ENCODE measurements around the gene ORMDL3. TPM values are rescaled to one million over a fixed set of nuclear protein-coding genes. Genes with fewer than 3 reads are reported as not detected.

ORMDL3 gene, protein sequence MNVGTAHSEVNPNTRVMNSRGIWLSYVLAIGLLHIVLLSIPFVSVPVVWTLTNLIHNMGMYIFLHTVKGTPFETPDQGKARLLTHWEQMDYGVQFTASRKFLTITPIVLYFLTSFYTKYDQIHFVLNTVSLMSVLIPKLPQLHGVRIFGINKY
- 46.1 TPM for polyA plus RNA-seq (2013, experiment 1 of 2; ENCODE audit: insufficient read length)
- 47.4 TPM for polyA plus RNA-seq (2013, experiment 2 of 2; ENCODE audit: insufficient read length)

DNA sequence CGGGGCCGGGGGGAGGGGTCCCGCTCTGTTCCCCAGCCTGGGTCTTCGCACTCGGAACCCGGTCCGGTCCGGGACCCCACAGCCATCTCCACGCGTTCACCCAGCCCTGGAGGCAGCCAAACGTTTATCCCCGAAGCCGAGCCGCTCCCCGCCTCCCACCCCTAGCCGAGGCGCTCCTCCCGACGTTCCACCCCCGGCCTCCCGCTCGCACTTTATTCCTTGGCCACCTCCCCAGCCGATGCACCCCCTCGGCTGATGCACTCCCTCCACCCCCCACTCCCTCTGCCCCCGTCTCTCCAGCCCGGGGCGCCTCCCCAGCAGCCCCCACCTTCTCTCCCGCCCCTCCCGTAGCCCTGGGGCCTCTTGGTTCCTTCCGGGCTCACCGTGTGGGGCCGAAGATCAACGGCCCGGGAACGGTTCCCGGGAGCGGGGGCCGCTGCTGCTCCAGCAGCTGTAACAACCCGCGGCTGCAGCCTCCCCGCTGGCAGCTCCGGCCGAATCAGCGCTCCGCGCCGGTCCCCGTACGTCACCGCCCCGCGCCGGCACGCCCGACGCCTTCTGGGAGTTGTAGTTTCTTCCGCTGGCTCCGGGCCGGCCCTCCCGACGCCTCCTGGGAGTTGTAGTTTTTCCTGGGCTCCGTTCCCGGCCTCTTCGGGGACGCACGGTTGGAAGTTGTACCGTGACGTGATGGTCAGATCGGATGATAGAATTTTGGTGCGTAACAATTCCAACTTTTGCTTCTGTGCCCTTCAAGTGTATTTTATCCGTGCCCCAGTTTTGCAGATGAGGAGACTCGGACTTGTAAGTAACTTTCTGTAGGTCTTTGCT, at the start of gene ORMDL3, which contains the start of gene LRRC3C:
TSS of gene ORMDL3 (minus strand) at position 501 of the 828 bp plus-strand sequence. CDS start 3,398 bp downstream, outside the sequence.
TSS of gene LRRC3C (plus strand) at position 632 of the 828 bp plus-strand sequence. CDS start 13,792 bp downstream, outside the sequence.
- DNase-seq = peak; percentile 94

DNA sequence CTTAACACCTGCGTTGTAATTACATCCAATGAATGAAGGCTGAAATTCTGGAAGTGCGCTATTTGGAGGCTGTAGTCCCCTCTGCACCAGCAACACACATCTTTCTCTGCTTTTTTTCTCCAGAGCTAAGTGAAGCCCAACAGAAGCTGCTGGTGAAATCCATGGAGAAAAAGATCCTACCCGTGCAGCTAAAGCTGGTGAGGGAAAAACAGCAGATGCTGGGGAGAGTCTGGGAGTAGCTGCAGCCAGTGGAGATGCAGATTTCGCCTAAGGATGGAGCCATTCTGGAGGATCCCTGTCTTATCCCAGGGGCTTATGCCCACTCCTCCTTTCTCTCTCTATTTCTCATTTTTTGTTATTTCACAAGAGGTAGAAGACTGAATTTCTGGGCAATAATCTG, 48.4 kb upstream of the ORMDL3 start:
- no peak for DNase-seq

DNA sequence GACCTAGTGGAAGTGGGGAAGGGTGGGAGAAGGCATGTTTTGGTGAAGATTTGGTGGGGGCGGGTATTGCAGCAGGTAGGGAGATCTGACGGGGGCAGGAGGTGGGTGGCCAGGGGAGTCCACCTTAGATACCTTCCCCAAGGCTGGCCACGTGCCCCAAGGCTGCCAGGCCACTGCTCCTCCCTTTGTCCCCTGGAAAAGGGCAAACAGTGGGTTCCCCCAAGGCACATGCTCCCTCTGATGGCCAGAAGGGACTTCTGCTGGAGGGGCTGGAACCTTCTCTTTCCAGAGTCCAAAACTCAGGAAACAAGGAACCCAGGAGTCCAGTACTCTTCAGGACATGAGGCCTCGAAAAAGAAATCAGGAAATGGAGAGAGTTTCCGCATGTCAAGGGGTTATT, 47.0 kb upstream of the ORMDL3 start:
- no peak for DNase-seq

DNA sequence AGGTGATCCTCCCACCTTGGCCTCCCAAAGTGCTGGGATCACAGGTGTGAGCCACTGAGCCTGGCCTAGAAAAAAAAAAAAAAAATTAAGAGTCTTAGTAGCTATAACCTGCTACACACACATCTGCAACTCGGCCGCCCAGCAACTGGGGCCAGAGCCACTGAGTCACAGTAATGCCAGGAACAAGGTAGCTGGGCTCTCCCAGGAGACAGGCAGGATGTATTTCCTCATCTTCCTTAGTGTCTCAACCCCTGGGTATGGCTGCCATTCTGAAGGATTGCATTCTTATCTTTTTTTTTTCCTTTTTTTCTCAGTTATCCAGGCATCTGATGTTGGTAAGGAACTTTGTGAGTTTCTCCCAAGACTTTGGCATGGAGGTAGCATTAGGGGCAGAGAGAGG, 46.1 kb upstream of the ORMDL3 start:
- DNase-seq = peak; percentile 21

DNA sequence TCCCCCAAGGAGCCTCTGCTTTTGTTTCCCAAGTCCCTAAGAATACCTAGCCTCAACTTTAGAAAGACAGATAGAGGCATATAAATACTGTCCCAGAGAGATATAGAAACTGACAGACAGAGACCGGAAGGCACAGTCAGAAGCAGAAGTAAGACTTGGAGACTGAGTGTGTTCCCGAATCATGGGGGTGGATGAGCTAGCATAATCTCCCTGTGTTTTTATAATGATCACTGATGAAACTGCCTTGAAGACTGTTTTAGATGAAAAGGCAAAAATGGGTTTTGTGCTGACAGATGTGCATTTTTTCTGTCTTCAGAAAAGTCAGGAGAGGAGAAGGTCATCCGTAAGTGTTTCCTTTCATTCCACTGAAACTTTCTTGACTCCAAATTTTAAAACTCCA, 44.9 kb upstream of the ORMDL3 start:
- DNase-seq = no peak

DNA sequence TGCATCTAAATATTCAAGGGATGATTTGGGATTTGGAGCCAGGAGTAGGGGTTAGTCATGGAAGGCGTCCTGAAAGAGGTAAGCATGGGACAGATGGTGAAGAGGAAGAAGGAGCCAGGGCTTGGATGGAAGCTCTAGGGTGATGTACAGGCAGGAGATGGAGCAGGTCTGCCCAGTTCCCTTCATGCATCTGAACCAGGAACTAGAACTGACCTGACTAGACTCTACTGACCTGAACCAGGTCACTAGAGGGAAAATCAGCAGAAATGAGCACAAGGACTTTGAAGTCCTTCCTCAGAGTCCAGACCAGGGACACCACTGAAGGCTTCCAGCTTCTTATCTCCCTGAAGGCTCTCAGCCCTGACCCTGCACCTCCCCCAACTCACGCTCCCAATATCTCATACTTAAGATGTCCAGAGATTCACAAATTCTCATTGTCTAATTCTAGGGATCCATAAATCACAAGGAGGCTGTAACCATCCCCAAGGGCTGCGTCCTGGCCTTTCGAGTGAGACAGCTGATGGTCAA, 43.7 kb upstream of the ORMDL3 start:
- no peak for DNase-seq

DNA sequence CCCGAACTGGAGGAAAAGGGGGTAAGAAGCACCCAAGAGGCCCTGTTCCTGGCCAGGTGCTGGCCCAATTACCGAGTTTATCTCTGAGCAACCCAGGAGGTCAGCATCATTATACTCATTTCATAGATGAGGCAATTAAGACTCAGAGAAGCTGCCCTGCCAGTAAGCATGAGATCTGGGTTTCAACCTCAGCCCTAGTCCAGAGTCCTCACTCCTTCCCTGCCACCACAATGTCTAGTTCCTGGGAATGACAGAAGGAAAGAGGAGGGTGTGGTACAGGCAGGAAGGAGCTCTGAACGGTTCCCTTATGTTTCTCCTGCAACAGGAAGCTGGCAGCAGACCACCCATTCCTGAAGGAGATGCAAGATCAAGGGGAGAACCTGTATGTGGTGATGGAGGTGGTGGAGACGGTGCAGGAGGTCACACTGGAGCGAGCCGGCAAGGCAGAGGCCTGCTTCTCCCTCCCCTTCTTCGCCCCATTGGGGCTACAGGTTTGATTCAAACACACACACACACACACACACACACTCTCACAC, 42.8 kb upstream of the ORMDL3 start:
- DNase-seq = no peak

DNA sequence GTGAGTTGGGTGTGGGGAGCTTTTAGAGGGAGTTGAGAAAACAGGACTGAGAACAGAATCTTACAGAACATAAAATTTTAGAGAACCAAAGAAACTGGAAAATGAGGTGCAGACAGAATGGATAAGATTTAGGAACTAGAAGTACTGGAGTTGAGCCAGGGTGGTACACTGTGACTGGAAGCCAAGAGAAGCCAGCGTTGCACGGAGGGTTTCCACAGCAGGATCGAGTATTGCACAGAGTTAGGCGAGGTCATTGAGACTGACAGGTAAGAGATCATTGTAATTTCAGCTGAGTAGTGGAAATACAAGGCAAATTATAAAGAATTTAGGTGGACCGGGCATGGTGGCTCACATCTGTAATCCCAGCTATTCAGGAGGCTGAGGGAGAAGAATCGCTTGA, 42.0 kb upstream of the ORMDL3 start:
- no peak for DNase-seq

DNA sequence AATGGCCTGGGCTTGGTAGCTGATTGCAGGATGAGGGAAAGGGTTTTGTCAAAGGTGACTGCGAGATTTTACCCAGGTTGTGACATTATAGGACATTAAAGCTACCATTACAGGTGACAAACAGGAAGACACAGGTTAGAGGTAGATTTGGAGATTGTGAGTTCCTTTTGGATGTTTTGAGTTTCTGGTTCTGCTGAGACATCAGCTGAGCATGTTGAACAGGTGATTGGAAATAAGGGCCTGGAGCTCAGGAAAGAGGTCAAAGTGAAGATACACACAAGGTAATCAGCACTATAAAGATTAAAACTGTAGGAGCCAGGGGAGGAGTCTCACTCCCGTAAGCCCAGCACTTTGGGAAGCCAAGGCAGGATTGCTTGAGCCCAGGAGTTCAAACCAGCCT, 41.4 kb upstream of the ORMDL3 start:
- DNase-seq = no peak

DNA sequence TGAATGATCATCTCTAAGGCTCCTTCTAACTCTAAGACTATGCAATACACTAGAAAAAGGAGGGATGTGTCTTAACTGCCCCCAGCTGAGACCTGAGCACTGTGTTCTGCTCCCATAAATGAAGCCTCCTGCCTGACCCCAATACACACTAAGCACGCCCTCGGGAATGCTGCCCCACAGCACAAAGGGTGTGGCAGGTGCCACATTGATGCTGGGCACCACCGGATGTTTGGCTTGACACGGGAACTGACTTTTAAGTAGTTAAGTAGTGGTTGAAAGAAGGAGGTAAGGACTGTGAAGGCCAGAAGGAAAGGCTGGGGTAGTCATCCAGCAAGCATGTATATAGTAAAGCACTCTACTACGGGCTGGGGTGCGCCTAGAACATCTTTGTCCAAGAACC, 39.4 kb upstream of the ORMDL3 start:
- no peak for DNase-seq

DNA sequence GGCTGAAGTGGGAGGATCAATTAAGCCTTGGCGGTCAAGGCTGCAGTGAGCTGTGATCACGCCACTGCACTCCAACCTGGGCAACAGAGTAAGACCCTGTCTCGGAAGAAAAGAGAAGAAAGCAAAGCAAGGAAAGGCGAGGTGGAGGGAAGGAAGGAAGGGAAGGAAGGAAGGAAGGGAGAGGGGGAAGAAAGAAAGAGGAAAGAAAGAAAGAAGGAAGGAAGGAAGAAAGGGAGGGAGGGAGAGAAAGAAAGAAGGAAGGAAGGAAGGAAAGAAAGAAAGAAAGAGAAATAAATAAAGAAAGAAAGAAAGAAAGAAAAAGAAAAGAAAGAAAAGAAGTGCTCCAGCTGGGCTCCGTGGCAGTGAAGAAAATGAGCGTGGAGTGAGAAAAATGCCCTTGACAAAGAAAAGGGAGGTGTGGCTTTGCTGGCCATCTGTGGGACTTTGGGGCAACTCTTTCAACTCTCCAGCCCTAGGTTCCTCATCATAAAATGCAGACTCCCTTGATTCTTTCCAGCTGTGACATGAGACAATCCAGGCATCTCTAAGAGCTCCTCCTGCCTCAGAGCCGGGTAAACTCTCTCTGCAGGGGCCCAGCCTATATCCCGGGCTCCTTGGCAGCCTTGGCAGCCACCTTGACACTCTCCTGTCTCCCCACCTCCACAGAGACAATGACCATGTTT, 37.8 kb upstream of the ORMDL3 start:
- no peak for DNase-seq

DNA sequence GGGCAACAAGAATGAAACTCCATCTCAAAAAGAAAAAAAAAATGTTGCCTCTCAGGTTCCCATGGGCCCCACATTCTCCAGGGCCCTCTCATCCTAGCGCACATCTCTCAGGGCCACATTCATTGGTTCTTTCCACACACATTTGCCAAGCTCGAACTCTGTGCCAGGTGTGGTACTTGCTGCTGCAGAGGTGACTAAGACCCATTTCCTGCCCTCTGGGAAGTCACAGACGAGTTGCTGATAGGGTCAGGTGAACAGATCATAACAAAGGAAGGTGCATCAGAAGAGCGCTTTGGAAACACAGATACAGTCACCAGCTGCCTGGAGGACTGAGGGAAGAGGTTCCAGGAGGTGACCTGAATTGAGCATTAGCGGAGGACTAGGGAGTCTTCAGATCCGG, 36.4 kb upstream of the ORMDL3 start:
- DNase-seq = no peak

DNA sequence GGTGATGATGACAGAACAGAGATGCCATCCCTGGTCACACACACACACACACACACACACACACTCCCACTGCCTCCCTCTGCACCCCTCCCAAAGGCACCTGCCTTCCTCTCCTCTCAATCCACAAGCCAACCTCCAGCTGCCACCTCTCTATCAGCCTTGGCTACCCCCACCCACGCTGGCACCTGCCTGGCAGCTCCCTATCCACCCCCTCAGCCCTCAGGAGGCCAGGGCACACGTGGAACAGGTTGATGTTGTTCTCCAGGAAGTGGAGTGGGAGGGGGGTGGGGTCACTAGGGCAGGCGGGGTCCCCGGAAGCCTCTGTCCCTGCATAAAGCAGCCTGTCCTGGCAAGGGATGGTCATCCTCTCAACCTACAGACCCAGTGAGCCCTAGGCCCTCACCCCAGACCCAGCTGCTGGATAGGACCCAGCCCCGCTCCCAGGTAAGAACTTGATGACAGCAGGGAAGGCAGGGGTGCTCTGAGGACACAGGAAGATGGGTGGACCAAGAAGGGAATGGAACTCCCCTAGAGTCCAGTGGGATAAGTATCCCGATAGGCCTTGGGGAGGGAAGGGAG, 35.3 kb upstream of the ORMDL3 start, which contains the start of gene GSDMA:
TSS of gene GSDMA (plus strand) at position 363 of the 579 bp plus-strand sequence. CDS start 2,684 bp downstream, outside the sequence.
- DNase-seq = no peak

DNA sequence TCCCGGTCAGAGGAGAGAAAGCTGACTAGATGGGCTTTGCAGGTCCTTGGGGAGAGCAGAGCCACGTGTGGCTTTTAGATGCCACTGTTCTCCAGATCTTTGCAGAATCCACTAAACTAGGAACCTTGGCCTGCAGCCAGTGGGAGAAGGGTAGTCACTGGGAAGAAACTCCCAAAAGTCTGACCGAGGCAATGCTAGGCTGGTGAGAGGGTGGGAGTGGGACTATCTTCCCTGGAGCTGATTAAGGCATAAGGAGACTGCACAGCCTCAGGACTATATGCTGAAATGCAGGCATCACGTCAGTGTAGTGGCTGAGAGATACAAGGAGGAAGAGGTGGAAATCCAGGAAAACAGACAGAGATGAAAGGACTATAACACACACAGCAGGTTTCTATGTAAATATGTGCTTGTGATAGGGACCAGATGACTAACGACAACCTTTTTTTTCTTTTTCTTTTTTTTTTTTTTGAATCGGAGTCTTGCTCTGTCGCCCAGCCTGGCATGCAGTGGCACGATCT, 33.2 kb upstream of the ORMDL3 start:
- DNase-seq = peak; percentile 35

DNA sequence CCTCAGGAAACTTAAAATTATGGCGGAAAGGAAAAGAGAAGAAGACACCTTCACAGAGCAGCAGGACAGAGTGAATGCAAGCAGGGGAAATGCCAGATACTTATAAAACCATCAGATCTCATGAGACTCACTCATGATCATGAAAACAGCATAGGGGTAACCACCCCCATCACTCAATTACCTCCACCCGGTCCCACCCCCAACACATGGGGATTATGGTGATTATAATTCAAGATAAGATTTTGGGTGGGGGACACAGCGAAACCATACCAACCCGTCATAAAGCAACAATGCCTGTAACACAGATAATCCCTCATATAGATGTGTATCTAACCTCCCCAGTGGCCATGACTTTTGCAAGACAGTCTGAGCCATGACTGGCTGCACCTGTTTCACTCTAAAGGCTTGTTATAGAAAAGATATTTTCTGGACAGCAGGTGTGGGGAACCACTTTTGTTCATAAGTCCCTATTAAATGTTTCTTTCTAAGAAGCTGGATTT, 28.4 kb upstream of the ORMDL3 start:
- no peak for DNase-seq

DNA sequence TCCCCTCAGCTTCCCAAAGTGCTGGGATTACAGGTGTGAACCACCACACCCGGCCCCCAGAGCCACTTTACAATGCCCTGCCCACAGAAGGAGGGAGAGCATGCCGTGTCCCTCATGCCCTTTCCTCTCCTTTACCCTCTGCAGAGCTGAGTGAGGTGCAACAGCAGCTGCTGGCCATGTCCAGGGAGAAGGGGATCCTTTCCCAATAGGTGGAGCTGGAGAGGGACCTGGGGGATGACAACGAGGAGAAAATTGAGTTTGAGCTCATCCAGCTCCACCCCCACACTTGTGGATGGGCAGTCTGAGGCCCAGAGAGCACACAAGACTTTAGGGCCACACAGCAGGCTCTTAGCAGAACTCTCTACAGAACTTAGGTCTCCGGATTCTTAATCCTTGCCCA, 27.5 kb upstream of the ORMDL3 start:
- no peak for DNase-seq

DNA sequence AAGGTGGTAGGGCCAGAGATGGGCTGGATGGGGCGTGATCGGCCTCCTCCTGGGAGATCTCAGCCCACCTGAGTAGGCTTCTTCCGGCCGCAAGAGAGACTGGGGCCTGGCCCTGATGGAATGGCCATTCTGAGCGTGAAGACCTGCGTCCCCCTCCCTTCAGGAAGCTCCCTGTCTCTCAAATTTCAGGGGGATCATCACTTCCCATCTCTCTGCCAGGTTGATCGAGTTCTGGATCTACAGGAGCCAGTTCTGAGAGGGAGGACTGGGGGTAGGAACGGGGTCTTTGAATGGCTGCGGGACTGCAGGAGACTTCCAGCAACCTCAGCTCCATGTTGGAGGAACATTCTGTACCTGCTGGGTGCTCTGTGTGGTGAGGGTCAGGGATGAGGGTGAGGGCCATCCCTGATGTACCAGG, 26.1 kb upstream of the ORMDL3 start:
- no peak for DNase-seq

DNA sequence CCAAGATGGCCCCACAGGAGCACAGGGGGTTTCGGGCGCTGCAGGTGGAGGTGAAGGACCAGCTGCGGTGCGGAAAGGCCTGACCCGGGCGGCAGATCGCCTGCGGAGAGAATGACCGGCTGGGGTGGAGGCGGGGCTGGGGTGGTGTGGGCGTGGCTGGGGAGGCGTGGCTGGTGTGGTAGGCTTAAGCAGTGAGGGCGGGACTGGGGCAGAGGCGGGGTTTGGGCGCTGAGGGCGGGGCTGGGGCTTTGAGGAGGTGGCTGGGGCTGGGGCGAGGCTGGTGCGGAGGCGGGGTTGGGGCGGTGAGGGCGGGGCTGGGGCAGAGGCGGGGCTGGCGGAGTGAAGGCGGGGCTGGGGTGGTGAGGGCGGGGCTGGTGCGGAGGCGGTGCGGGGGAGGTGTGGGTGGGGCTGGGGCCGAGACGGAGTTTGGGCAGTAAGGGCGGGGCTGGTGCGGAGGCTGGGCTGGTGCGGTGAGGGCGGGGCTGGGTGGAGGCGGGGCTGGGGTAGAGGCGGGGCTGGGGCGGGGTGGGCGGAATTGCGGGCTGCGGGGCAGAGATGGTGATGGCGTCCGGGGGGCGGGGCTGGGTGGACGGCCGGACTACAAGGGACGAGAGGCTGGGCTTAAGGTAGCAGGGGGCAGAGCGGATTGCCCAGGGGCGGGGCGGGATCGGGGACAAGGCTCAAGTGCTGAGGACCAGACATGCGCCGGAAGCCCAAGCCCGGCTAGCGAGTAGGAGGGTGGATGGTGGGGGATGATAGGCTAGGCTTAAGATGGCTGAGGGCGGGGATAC, 25.5 kb upstream of the ORMDL3 start:
- peak; percentile 95 for DNase-seq

DNA sequence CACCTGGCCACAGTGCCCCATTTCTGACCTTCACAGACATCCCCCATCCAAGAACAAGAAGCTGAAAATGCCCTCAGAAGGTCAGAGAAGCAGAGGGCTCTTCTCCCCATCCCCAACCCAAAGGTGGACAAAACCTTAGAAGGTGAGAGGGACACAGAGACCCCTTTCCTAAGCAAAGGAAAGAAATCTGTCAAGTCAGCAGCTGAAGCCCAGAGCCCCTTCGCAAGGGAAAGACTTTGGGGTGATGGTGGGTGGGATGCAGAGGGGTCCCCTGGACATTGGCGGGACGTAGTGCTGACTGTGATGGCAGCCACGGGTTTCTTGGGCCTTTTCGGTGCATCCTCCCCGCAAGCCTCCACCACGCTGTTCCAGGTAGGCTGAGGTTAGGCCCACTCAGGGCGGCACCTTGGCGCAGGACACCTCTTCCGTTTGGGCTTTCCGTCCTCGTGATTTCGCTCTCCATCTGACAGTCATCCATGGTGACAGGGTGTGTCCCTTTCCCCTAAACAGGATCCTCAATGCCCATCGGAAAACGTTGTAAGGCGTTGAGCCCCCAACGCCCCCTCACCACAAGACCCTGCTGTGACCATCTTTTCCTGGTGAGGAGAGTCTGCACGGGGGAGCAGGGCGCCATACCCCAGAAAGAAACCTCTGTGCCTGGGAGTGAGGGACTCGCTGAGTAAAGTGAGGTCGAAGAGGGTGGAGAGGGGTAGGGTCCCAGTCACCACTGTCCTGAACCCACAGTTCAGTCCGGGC, 24.7 kb upstream of the ORMDL3 start:
- DNase-seq = no peak

DNA sequence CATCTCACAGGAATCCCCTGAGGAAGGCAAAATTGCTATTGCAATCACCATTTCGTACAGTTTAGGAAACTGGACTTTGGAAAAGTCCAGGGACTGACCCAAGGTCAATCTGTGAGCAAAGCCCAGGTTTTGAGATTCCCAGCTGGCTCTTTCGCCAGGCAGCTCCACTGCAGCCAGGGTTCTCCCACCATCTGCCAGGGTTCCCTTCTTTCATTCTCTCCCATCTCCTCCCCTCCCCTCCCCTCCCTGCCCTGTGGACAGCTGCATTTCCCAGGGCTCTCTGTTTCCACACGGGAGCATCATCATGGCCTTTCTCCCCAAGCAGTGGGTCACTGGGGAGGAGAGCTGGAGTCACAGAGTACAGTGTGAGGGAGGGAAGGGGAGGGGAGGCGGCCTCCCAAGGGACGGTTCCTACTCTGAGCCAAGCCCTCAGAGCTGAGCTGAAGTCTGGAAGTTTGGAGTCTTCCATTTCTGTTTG, 23.5 kb upstream of the ORMDL3 start:
- DNase-seq = peak; percentile 33

Data from fibroblast of skin of scalp (primary cell).